Endometrial microvascular endothelial cells (primary cell): ENCODE measurements around the gene NLRP1. TPM values are rescaled to one million over a fixed set of nuclear protein-coding genes. Genes with fewer than 3 reads are reported as not detected.

Source experiments
- in situ Hi-C: cut with HindIII; loops from 2 replicates; pipeline ENCODE4 v1.10.0; 2017; ENCODE audit warnings: low sequenced_read_pairs, low pct_unique_long_range_greater_than_20kb; ENCODE audit errors: inconsistent ontology term
- total RNA-seq: library from RNA; depleted of rRNA; stranded (reverse); fragments of >200 nt; gene quantifications from one replicate; pipeline ENCODE4 v1.2.3, GENCODE V29; 2015; ENCODE audit errors: inconsistent ontology term

Gene NLRP1
- total RNA-seq, 1 donor from 2014 or later = 35.2 TPM

- in situ Hi-C loops = no loop called here
Measured at GRCh38 chr17:5532581-5532980, 51.7 kb downstream of the NLRP1 start.

GRCh38 chr17:5531085-5531418 lies 53.3 kb downstream of the NLRP1 start:
- in situ Hi-C loops = no loop called here

GRCh38 chr17:5530265-5531084 lies 53.8 kb downstream of the NLRP1 start:
- in situ Hi-C loops = no loop called here

- in situ Hi-C loops = no loop called here
Measured at GRCh38 chr17:5527601-5528250, 56.6 kb downstream of the NLRP1 start.

- in situ Hi-C loops = no loop called here
Measured at GRCh38 chr17:5526821-5527598, 57.3 kb downstream of the NLRP1 start.

- in situ Hi-C loops = no loop called here
Measured at GRCh38 chr17:5523249-5523648, 61.1 kb downstream of the NLRP1 start.

GRCh38 chr17:5522476-5522875 lies 61.8 kb downstream of the NLRP1 start:
- in situ Hi-C loops = no loop called here

GRCh38 chr17:5516060-5516792 lies 68.1 kb downstream of the NLRP1 start:
- in situ Hi-C loops = no loop called here

- in situ Hi-C loops = no loop called here
Measured at GRCh38 chr17:5514976-5515375, 69.3 kb downstream of the NLRP1 start.

- in situ Hi-C loops = no loop called here
Measured at GRCh38 chr17:5513628-5514027, 70.7 kb downstream of the NLRP1 start.

GRCh38 chr17:5511401-5512225 lies 72.7 kb downstream of the NLRP1 start:
- in situ Hi-C loops = no loop called here

GRCh38 chr17:5510771-5511170 lies 73.5 kb downstream of the NLRP1 start:
- in situ Hi-C loops = no loop called here

GRCh38 chr17:5509482-5509881 lies 74.8 kb downstream of the NLRP1 start:
- in situ Hi-C loops = no loop called here

- in situ Hi-C loops = no loop called here
Measured at GRCh38 chr17:5508810-5509209, 75.5 kb downstream of the NLRP1 start.

GRCh38 chr17:5506307-5506706 lies 78.0 kb downstream of the NLRP1 start:
- in situ Hi-C loops = no loop called here

GRCh38 chr17:5502552-5502951 lies 81.8 kb downstream of the NLRP1 start:
- in situ Hi-C loops = no loop called here

- in situ Hi-C loops = no loop called here
Measured at GRCh38 chr17:5501685-5502084, 82.6 kb downstream of the NLRP1 start.

GRCh38 chr17:5500589-5501391 lies 83.5 kb downstream of the NLRP1 start:
- in situ Hi-C loops = no loop called here
